ENCODE measurements around the gene PRRG2.
"Not testable (repeated sequence)": the region's sequence is repeated elsewhere in the genome, so short reads cannot be mapped to it uniquely, and the experiment has no call there.

DNA sequence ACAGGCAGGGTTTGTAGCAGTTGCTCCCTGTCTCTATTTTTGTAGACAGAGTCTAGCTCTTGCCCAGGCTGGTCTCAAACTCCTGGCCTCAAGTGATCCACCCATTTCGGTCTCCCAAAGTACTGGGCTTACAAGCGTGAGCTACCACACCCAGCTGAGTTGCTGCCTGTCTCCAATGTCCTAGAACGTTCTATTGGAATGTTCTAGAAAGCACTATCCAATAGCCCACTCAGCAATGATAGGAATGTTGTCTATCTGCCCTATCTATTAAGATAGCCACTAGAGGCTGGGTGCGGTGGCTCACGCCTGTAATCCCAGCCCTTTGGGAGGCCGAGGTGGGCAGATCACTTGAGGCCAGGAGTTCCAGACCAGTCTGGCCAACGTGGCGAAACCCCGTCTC is 52.2 kb downstream of the PRRG2 start:
- TF ChIP-seq, protein P1, sequence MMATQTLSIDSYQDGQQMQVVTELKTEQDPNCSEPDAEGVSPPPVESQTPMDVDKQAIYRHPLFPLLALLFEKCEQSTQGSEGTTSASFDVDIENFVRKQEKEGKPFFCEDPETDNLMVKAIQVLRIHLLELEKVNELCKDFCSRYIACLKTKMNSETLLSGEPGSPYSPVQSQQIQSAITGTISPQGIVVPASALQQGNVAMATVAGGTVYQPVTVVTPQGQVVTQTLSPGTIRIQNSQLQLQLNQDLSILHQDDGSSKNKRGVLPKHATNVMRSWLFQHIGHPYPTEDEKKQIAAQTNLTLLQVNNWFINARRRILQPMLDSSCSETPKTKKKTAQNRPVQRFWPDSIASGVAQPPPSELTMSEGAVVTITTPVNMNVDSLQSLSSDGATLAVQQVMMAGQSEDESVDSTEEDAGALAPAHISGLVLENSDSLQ (IDR thresholded peaks at IDR 0.05), result not testable (repeated sequence)
- not testable (repeated sequence) for TF ChIP-seq ARNT, FOXA1 (IDR thresholded peaks at IDR 0.05)

Data from HEK293T (cell line).